Skin of body (tissue), 2 donors: ENCODE measurements around the gene ADCY1. TPM values are rescaled to one million over a fixed set of nuclear protein-coding genes. Genes with fewer than 3 reads are reported as not detected.

Experiments used
- DNase-seq: peaks from one replicate; lab custom pipeline; 2025; lab: John Stamatoyannopoulos, UW
- total RNA-seq: library from RNA; depleted of rRNA; stranded (reverse); fragments of >200 nt; gene quantifications from one replicate; pipeline ENCODE4 v1.2.3, GENCODE V29; 2014

Gene ADCY1
- total RNA-seq, 1 donor from 2014 or later, result 5.7 TPM

DNA sequence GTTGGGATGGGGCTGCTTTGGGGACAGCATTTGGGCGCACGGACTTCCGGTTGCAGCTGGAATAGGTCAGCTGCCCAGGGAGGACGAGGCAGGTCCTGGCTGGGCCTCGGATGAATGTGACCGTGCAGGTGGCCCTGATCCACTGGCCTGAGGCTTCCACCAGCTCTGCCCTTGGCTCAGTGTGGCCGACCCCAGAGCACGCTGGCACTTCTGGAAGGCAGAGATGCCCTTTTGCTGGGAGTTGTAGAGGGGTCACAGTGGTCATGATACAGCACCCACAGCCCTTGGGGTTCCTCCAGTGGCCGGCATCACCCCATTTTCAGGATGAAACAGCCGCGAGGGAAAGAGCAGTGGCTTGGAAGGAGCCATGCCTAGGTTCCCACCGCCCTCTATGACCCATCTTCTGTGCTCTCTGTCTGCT, 19.0 kb downstream of the ADCY1 start:
- no peak for DNase-seq

DNA sequence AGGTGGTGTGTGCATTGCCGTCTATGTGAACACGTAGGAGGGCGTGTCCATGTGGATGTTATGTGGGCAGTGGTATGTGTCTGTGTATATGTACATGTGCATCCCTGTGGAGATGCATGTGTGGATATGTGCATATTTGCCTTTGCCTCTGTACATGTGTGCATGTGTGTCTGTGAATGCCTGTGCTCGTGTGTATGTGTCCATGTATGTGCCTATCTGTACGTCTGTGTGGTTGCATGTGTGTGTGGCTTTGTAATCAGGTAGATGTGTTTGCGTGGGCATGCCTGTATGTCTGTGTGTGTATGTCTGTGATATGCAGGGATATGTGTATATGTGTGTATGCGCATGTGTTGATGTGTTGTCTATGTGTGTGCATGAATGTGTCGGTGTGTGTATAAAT, 19.7 kb downstream of the ADCY1 start:
- DNase-seq, result no peak

DNA sequence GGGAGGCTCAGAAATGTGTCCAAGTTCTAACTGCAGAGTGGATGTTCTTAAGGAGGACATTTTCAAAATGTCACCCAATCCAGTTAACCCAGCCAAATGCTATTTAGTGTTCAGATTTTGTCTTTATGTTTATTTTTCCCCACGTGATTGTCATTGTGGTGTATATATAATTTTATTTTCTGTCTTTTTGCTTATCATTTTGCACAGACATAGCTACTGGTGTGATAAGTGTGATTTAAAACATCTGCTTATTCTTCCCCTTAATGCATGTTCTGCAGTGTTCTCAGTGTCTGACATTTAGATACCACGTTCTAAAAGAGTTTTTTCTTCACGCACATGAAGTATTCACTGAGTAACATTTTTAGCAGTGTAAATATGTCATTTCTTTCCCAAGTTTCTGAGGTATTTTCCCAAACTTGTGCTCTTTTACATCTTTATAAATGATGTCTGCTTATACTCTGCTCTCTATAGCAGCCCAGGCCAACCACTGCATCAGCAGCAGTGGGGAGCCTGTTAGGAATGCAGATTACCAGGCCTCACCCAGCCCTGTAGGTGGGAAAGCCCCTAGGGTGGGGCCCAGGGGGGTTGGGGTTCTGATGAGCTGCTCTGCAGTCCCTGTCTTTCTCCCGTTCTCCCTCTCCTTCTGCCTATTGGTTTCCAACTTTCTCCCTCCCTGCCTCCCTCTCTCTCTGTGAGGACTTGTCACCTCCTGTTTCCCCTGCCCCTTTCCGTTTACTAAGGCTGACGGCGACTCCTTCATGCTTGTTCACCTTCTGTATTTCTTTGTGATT, 20.8 kb downstream of the ADCY1 start:
- DNase-seq, result no peak

DNA sequence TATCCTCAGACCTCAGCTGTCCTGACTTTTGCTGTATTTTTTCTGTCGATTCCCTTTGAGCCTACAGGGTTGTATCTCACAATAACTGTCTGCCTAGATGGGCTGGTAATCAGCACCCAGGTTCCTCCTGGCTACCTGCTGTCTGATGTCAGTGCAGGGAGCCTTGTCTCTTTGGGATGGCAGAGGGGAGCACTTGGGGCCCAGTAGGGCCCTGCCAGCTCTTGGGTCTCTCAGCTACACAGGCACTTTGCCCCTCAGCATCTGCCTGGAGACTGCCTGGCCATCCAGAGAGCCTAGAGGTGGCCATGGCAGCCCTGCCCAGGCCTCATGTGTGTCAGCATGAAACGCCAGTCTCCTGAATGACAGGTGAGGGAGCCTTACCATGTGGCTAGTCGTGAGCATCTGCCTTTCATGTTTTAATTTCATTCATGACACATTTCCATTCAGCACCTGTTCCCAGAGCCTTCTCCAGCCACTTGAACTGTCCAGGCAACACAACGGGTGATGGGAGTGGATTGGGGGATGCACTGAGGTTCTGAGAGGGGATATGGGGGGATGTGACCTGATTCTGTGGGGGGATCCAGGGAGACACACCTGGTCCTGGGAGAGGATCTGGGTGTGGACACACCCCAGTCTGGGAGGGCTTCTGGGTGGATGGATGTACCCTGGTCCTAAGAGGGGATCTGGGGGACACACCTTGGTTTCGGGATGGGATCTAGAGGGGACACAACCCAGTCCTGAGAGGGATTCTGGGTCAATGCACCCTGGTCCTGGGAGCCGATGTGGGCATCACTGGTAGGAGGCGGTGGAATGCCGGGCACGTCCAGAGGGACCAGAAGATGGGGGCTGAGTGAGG, 21.9 kb downstream of the ADCY1 start:
- no peak for DNase-seq

DNA sequence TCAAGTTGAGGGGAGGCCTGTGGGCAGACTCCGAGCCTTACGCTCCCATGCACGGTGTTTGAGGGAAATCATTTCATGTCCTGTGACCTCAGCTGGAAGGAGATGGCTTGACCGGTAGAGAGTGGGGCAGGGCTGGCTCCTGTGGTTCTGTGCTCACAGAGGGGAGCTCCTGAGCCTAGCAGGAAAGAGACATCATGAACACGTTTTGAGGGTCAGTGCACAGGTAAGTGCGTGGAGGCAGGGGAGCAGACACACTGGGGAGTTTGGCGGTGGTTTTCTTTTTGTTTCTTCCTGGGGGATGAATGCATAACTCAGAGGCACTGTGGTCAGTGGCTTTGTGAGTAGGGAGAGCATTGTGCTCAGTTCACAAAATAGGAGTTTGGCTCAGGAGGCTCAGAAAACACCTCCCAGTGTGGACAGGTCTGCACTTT, 22.5 kb downstream of the ADCY1 start:
- DNase-seq, result no peak

DNA sequence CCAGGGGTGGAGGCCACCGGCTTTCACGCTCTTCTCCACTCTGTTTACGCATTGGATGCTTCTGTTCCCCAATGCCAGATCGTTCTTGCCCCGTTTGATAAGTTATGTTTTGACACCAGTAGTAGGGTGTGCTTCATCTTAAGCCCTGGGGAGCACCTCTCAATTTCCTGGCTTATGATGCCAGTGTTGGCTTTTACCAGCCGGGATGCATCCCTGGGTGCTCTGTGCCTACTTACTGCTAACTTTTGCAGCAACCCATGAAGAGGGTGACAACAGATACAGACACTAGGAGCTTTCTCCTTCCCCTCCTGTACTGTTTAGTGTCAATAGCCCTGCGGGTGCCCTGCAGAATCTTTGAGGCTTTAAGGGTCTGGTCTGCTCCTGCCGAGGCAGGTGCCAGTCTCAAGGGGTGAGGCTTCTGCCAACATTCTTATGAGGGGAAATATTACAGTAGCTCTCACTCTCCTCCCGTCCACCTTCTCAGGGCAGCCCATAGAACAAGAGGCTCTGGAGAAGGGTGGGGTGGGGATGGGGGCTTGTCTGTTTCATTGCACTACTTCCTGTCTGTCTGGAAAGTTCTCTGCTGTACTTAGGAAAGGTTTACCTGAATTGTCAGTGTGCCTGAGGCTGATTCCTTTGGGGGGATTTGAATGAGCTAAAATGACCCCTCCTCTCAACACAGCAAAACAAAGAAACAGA, 23.3 kb downstream of the ADCY1 start:
- DNase-seq, result no peak

DNA sequence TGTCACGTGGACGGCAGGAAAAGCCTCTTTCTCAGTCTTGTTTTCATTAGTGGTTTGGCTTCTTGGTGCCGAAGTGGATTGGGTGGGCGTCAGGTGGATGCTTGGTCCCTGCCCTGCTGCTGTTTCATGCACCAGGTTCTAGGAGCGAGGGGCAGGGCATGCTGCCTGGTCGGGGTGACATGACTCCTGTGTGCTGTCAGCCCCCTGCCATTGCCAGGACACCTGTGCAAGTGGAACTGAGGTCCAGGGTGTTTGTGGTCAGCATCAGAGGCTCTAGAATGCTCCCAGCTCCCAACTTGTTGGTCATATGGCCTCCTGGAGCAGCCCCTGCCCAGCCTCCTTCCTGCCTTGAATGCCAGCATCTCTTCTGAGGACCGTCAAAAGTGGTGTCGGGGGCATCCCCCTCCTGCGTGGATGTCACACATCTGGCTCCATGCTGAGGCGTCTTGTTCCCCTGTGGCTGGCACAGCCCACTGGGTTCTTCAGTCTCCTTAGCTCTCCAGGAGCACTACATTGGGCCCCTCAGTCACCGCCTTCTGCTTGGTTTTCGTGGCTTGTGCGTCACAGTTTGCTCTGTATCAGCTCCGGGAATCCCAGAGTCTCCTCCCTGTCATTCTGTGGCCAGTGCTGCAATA, 24.8 kb downstream of the ADCY1 start:
- DNase-seq, result no peak

DNA sequence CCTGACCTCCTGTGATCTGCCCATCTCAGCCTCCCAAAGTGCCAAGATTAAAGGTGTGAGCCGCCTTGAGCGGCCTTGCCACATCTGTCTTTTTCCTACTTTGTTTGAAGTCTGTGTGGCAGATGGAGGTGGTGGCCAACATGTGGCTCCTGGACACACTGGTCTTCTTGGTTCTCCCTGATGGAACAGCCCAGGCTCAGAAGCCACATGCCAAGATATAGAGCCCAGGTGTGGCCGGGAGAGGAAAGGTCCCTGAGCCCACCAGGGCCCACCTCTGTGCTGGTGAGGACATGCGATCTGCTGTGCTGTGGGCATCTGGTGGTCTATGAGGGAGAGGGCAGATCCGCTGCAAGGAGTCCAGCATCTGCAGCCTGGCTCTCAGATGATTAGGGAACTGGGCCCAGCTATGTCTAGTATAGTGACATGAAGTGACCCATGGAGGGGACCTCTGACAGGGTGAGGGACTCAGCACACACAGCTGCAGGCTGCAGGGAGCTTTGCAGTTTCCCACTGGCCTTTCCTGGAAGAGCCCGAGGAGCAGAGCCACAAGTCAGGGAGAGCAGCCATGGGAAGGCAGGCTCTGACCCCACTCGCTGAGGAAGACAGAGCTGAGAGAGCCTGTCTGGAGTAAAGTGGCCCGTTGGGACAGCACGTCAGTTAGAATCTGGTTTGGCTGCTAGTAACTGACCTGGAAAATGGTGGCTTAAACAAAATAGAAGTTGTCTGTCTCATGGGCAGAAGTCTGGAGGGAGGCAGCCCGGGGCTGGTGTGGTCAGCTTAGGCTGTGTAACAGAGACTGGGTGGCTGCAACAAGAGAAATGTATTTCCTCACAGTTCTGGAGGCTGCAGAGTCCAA, 25.9 kb downstream of the ADCY1 start:
- DNase-seq, result no peak

DNA sequence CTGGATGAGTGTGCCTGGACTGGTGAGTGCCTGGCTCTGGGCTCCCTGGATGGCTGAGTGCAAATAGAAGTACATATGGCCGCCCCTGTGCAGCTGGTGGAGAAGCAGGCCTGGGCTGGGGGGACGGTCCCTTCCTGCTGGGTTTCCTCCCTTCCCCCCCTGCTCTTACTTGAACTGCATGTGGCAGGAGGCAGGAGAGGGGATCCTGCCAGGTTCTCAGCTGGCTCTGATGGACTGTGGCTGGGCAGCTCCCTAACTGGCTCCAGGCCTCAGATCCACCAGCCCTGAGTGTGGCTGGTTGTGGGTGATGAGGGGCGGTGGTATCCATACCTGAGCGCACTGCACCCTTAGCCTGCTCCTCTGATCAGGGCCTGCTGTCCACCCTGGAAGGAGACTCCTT, 26.9 kb downstream of the ADCY1 start:
- no peak for DNase-seq

DNA sequence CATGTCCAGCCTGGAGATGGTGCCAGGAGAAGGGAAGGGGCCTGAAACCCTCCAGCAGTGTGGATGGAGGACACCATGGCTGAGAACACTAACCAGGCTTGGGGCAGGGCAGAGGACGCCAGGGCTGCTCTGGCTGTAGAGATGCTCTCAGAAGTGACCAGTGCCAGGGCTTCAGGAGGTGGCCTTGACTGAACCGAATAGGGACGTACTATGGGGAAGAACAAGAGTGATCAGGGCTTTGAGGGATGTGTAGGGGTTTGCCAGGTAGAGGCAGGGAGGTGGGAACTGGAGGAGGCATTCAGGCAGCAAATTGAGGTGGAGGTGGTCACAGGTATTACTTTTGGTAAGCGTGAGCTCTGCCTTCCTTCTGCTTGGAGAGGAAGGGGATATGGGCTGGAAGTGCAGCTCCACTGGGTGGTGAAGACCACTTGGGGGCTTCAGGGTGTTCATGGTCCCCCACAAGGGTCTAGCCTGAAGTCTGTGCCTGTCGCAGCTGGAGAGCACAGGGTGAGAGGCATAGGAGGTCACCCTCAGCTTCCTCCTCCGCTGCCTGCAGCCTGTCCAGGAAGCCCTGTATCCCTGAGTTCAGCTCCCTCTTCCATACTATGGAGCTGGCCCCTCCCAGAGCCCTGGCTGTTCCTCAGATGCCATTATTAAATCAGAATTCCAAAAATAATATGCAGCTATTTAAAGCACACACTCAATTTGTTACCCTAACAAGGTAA, 27.8 kb downstream of the ADCY1 start:
- no peak for DNase-seq

DNA sequence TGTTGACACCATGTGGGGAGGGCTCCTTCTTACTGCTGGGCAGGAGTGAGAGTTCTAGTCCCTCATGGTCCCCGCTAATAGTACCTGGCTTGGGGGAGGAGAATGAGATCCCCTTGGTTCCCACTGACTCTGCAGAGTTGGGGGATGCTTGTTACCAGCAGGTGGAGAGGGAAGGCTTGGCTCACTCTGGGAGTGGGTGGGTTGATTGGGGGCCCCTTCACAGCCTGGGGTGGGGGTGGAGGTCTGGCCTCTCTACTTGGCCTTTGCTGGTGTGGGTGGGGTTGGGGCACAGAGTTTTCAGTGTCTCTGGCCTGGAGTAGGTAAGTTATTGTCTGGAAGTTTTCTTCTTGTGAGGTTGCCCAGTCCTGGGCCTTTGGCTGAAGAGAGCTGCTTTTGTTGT, 31.9 kb downstream of the ADCY1 start:
- DNase-seq, result no peak

DNA sequence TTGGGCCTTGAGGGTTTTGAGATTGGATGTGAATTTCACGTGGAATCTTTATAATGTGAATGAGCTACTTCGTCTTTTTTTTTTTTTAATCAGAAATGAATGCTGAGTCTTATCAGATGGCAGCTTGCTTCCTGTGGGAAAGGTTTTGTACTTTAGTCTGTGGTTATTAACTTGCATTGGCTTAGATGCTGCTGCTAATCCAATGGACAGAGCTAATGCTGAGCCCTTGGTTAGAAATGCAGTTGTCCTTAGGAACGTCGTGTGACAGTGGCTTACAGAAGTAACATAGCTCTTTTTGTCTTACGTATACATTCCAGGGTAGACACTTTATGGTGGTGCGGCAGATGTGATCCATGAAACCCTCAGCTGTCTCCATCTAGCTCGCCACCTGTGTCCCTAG, 32.8 kb downstream of the ADCY1 start:
- DNase-seq, result no peak

DNA sequence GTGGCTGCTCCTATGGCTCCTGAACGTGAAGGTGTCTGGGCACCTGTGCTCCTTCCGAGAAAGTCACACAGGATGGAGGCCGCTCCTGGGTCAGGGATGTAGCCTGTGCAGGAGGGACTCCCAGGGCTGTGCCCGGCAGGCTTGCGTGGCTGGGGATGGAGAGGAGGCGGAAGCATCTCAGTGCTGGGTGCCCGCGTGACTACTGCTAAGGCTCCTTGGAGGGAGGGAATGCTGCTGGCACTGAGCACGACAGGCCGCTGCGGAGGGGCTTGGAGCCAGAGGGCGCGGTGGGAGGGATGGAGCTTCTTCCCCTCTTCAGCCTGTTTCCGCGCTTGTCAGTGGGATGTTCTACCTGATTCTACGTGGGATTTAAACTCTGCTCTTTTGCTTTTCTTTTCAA, 35.0 kb downstream of the ADCY1 start:
- DNase-seq, result no peak

DNA sequence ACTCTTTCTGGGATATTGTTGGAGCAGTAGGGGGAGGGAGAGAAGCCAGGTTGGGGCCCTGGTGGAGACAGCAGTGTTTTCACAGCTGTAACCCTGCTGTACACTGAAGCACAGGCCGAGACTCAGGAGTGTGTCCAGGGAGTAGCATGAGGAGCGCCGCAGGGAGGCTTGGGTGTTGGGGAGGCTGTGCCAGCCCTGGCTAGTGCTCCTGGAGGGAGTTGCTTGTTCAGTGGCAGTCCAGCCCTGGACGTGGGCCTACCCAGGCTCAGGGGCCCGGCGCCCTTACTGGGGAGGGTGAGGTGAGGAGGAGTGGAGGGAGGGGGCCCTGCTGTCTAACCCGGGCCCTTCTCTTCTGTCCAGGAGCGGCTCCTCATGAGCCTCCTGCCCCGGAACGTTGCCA, 35.9 kb downstream of the ADCY1 start:
- DNase-seq, result no peak

DNA sequence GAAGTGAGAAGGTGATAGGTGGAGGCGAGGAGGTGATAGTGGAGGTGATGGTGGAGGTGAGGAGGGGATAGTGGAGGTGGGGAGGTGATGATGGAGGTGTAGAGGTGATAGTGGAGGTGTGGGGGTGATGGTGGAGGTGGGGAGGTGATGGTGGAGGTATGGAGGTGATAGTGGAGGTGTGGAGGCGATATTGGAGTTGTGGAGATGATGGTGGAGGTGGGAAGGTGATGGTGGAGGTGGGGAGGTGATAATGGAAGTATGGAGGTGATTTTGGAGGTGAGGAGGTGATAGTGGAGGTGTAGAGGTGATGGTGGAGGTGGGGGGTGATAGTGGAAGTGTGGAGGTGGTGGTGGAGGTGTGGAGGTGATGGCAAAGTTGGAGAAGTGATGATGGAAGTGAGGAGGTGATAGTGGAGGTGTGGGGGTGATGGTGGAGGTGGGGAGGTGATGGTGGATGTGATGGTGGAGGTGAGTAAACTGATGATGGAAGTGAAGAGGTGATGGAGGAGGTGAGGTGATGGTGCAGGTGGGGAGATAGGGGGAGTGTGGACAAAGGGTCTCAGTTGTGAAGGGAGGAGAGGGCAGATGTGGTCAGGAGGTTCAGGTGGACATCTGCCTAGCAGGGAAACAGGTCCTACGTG, 36.6 kb downstream of the ADCY1 start:
- no peak for DNase-seq

DNA sequence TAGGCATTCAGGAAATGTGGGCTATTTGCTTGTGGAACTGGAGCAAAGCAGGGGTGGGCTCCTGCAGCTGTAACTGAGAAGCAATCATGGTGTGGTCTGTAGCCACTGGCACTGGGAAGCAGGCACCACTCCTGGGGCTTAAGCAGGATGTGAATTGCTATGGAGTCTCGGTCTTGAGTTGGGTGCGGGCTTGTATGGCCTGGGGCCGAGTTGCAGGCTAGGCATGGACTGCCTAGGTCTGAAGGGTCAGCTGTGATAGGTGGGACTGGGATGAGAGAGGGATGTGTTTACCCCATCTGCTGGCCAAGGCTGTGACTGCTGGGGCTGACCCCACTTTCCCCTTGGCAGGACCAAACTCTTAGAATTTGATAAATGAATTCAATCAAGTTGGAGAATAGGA, 43.0 kb downstream of the ADCY1 start:
- no peak for DNase-seq

DNA sequence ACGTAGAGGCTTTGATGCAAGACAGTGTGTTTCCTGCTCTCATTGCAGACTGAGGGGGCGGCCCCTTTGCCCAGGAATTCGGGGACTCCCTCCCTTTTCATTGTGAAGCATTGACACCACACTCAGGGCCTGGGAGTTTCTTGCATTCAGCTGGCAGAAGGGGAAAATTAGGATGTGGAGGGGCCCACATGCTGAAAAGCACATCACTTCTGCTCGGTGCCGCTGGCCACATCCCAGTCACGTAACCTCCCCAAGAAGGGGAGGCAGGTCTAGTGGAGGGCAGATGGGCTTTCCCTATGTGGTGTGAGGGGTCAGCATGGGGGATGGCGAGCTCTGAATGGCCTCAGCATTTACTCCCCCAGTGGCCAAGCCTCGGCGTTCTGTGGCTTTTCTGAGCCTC, 47.9 kb downstream of the ADCY1 start:
- DNase-seq, result no peak

DNA sequence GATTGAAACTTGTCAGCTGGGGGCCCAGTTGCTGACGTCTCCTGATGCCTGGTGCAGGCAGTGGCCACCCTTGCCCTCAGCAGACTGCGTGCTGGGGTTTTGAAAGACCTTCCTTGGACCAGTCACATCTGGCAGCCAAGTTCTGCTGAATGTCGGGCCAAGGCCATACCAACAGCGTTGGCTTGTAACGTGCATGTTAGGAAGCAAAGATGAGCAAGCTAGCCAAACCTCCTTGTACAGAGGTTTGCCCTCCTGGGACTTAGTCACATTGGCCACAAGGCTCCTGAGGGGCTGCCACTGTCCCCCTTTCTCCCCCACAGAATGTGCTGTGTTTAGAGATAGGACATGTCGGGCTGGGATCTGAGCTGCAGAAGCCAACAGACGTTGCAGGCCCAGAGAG, 49.0 kb downstream of the ADCY1 start:
- no peak for DNase-seq

DNA sequence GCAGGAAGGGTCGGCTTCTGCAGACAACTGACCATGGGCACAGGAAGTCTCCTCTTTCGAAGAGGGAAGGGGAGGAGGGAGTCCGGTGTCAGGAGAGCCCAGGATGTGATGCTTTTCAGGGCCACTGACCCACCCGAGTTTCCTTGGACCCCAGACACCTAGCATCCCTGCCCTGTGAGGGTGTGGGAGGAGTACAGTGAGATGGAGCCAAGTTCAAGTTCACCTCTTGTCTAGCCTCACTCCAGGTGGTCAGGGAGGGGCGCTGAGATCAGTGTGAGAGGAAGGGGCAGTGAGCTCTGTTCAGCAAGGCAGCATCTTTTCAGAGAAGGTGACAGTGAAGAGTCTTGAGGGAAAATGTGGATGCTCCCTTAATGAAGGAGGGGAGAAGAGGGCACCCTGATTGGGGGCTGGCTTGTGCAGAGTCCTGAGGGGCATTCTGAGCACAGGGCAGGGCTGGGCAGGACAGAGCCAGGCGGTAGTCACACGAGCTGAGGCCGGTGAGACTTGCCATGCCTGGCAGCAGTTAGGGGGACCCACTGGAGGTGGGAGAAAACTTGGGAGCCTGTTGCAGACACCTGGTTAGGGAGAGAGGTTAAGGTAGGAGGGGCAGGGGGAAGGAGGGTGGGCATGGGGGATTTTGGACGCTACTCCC, 49.7 kb downstream of the ADCY1 start:
- no peak for DNase-seq
